D721Med (cell line): Measurements from ENCODE around the gene PACSIN1.
A peak's percentile ranks its signal among the peaks of the same experiment; 100 is the strongest.

Source experiments
- DNase-seq: peaks from one replicate; pipeline ENCODE4 v3.0.0; 2011; ENCODE audit warnings: low spot score; ENCODE audit not compliant: insufficient read length
- FAIRE-seq: peaks from 2 replicates; lab custom pipeline; 2011; peaks lifted over from hg19 to GRCh38; lab: Jason Lieb, UNC
- TF ChIP-seq, protein P1 (sequence below): IDR thresholded peaks from 2 replicates; pipeline ENCODE4 v1.5.1; 2012; ENCODE audit warnings: mild to moderate bottlenecking, control low read depth; ENCODE audit not compliant: insufficient read depth; ENCODE audit errors: missing control alignments

Gene PACSIN1

GRCh38 chr6:34546551-34547321, 80.9 kb downstream of the PACSIN1 start:
- TF ChIP-seq, protein P1, sequence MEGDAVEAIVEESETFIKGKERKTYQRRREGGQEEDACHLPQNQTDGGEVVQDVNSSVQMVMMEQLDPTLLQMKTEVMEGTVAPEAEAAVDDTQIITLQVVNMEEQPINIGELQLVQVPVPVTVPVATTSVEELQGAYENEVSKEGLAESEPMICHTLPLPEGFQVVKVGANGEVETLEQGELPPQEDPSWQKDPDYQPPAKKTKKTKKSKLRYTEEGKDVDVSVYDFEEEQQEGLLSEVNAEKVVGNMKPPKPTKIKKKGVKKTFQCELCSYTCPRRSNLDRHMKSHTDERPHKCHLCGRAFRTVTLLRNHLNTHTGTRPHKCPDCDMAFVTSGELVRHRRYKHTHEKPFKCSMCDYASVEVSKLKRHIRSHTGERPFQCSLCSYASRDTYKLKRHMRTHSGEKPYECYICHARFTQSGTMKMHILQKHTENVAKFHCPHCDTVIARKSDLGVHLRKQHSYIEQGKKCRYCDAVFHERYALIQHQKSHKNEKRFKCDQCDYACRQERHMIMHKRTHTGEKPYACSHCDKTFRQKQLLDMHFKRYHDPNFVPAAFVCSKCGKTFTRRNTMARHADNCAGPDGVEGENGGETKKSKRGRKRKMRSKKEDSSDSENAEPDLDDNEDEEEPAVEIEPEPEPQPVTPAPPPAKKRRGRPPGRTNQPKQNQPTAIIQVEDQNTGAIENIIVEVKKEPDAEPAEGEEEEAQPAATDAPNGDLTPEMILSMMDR = no peak
- FAIRE-seq = no peak
- no peak for DNase-seq

GRCh38 chr6:34547701-34548644, 82.1 kb downstream of the PACSIN1 start:
- DNase-seq (no peak), FAIRE-seq (no peak)
- TF ChIP-seq, protein P1 = no peak

DNA sequence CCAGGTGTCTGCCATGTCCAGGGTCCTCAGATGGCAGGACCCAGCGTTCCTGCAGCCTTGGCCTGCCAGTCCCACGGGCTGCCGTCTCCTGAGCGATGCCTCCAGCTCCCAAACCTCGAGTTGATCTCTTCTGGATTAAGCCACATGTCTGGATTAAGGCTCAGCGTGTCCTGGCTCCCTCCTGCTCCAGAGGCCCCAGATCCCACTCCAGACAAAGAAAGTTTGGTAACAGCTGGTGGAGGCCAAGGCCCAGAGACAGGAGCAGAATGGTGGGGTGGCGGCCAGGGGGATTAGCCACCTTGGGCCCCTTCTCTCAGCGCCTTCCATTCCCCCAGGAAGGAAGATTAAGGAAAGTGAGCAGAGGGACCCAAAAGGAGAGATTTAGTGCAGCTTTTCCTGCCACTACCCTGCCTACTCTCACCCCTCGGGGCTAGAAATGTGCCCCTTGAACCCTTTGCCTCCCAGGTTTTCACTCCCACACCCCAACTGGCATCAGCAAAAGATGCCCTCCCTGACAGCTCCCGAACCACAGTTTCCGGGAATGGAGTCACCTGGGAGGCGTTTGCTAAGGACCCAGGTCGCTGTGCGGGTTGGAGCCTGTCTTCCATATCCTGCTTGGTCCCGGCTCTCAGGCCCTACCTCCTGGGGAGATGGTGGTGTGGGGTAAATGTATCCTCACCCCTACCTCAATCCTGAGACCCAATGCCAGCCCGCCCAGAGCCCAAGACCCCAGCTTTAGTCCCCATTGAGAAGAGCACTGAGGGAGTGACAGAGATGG, 83.3 kb downstream of the PACSIN1 start:
- TF ChIP-seq, protein P1 = no peak
- FAIRE-seq (no peak), DNase-seq (peak; percentile 90)

DNA sequence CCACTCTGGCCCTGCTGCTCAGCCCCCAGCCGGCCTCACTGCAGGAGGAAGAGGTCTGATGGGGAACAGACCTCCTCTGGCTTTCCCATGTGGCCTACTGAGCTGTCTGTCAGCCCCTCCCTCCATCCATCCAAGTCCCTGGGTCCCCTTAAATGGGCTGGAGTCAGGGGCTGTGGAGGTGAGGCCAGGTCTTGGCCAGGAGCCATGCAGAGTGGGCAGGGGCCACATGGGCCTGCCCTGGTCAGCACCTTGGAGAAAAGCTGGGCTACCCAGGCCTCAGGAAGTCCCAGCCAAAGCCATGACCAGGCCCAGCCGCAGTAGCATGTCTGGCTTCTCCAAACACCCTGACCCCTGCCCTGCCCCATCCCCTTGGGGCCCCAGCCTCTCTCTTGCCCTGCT, 83.9 kb downstream of the PACSIN1 start:
- DNase-seq (no peak), FAIRE-seq (no peak)
- TF ChIP-seq, protein P1 = no peak

- DNase-seq (no peak), FAIRE-seq (no peak)
- TF ChIP-seq, protein P1 = no peak
Observed at GRCh38 chr6:34551720-34552119, 85.8 kb downstream of the PACSIN1 start.

DNA sequence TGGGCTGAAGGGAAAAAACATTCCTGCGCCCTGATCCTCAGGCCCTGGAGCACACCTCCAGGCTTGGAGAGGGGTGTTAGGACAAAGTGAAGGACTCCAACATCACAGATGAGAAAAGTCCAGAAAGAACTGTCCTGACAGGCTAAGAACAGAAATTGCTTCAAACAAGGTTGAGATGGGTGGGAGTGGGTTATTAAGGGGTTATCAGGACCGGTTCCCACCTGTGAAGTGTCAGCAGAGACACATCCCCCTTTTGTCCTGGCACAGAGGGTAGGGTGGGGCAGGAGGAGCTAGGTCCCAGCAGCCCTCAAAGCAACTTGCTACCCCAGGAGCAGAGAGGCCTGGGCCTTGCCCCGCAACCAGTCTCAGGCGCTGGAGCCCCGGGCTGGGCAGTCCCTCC, 86.7 kb downstream of the PACSIN1 start:
- DNase-seq (no peak), FAIRE-seq (no peak)

More for the DNA sequence above, 86.7 kb downstream of the PACSIN1 start:
- TF ChIP-seq, protein P1 = no peak
